Breast epithelium (tissue), 4 donors: ENCODE results near the gene SPPL2B. TPM values are rescaled to one million over a fixed set of nuclear protein-coding genes. Genes with fewer than 3 reads are reported as not detected.

Source experiments
- DNase-seq, 2 donors: peaks; one replicate each; pipeline ENCODE4 v3.0.0-alpha.2; 2019; ENCODE audit warnings: low spot score in 2 of 2
- H3K27ac ChIP-seq, 2 donors: fragments of 200-600 bp; sonication (generic) in 1 of 2; one replicate each; pipeline ENCODE4 v1.5.1; 2016 to 2019; ENCODE audit warnings: mild to moderate bottlenecking in 1 of 2
- H3K27me3 ChIP-seq, 2 donors: fragments of 200-600 bp; sonication (generic) in 1 of 2; one replicate each; pipeline versions ENCODE4 v1.5.1 to v1.6.0; 2017 to 2019; ENCODE audit warnings: control low read depth in 1 of 2, mild to moderate bottlenecking in 1 of 2
- H3K36me3 ChIP-seq: fragments of 200-600 bp; one replicate; pipeline ENCODE4 v1.5.1; 2019
- H3K4me1 ChIP-seq, 2 donors: fragments of 200-600 bp; sonication (generic); one replicate each; pipeline ENCODE4 v1.5.1; 2016 to 2019; ENCODE audit warnings: control low read depth in 1 of 2
- H3K4me3 ChIP-seq, 3 donors: fragments of 200-600 bp; sonication (generic); 1 replicate in 2 of 3; 2 replicates in 1 of 3; pipeline ENCODE4 v1.5.1; 2016 to 2019; ENCODE audit warnings: mild to moderate bottlenecking in 3 of 3, moderate library complexity in 2 of 3
- H3K9me3 ChIP-seq, 2 donors: fragments of 200-600 bp; sonication (generic) in 1 of 2; one replicate each; pipeline ENCODE4 v1.5.1; 2016 to 2019; ENCODE audit warnings: control low read depth in 1 of 2
- POLR2A ChIP-seq: fragments of 450-650 bp; IDR thresholded peaks from one replicate; pipeline ENCODE4 v1.6.1; 2016; ENCODE audit warnings: antibody characterized with exemption, mild to moderate bottlenecking, moderate library complexity
- POLR2AphosphoS5 ChIP-seq, 3 donors: sonication (generic); formaldehyde crosslinking; IDR thresholded peaks; one replicate each; pipeline ENCODE4 v1.6.1; 2017; ENCODE audit warnings: antibody characterized with exemption in 3 of 3
- intact Hi-C: fragments of 100-400 bp; cut with DNase I; formaldehyde crosslinking; loops from one replicate; pipeline ENCODE4 v1.15.1; 2023; ENCODE audit warnings: low total_unique reads
- total RNA-seq, 3 donors: library from RNA; depleted of rRNA; stranded (reverse); fragments of >200 nt; gene quantifications; one replicate each; pipeline ENCODE4 v1.1.0, GENCODE V29; 2016
- TF ChIP-seq, protein P1 (sequence below), 3 donors: fragments of 450-650 bp; IDR thresholded peaks; one replicate each; pipeline ENCODE4 v1.5.1; 2016 to 2017; ENCODE audit warnings: antibody characterized with exemption in 3 of 3, mild to moderate bottlenecking in 3 of 3, moderate library complexity in 3 of 3

The SPPL2B gene
- total RNA-seq, 3 donors from 2014 or later = 23.5 to 61.2 (median 49.8) TPM

DNA sequence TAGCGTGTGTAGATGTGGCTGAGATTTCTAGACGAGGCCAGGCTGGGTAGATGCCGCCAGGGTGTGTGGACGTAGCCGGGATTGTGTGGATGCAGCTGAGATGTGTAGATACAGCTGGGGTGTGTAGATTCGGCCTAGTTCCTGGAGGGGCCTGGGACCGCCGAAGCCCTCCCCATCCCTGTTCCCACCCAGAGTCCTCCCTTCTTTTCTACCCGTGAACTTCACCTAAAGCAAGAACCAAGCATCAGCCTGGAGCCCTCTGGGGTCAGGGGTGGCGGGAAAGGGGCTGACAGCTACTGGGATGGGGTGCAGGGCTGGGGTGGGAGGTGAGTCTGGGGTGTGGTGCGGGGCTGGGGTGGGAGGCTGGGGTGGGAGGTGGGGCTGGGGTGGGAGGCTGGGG lies 32.3 kb downstream of the SPPL2B start:
- intact Hi-C loops = no loop called here
- Histone ChIP-seq H3K9me3 (no peaks in the 10 kb centered on the region), H3K27ac (no peak overlapping the region), H3K27me3 (peaks cover 3 to 45% of the 10 kb centered on the region in 2 donors), H3K4me3 (no peak overlapping the region), H3K4me1 (no peaks in the 10 kb centered on the region), H3K36me3 (no peaks in the 10 kb centered on the region)
- no peak for DNase-seq
- no peak for TF ChIP-seq POLR2AphosphoS5 (IDR thresholded peaks at IDR 0.05)
- TF ChIP-seq POLR2A = no peak
- TF ChIP-seq, protein P1, sequence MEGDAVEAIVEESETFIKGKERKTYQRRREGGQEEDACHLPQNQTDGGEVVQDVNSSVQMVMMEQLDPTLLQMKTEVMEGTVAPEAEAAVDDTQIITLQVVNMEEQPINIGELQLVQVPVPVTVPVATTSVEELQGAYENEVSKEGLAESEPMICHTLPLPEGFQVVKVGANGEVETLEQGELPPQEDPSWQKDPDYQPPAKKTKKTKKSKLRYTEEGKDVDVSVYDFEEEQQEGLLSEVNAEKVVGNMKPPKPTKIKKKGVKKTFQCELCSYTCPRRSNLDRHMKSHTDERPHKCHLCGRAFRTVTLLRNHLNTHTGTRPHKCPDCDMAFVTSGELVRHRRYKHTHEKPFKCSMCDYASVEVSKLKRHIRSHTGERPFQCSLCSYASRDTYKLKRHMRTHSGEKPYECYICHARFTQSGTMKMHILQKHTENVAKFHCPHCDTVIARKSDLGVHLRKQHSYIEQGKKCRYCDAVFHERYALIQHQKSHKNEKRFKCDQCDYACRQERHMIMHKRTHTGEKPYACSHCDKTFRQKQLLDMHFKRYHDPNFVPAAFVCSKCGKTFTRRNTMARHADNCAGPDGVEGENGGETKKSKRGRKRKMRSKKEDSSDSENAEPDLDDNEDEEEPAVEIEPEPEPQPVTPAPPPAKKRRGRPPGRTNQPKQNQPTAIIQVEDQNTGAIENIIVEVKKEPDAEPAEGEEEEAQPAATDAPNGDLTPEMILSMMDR (IDR thresholded peaks at IDR 0.05) = no peak

DNA sequence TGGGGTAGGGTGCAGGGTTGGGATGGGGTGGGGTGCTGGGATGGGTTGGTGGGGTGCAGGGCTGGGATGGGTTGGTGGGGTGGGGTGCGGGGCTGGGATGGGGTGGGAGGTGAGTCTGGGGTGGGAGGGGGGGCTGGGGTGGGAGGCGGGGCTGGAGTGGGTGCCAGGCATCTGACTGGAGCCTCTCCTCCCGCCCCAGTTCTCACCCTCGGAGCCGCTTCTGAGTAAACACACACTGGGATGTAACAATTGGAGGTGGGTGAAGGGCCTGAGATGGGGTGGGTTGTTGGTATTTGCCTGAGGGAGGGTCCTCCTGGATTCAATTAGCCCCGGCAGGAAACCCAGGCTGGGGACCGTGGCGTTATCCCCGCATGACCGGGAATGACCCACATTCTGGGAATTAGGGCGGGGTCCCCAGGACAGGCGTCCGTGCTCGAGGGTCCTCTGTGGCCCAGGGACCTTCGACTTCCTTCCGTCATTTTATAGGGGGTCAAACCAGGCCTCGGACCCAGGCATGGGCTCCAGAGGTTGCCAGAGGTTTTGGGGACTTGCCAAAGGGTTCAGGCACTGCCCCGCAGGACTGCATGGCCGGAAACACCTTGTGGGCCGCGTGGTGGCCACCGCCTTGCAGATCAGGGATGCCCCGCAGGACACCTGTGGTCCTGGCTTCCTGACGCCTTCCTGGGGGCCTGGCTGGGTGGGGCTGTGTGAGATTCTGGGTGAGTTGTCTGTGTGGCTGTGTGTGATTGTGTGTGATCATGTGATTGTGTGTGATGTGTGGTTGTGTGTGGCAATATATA lies 33.0 kb downstream of the SPPL2B start:
- Histone ChIP-seq H3K36me3 (no peaks in the 10 kb centered on the region), H3K4me1 (no peaks in the 10 kb centered on the region), H3K27me3 (peaks cover 3 to 45% of the 10 kb centered on the region in 2 donors), H3K27ac (no peak overlapping the region), H3K4me3 (no peak overlapping the region), H3K9me3 (no peaks in the 10 kb centered on the region)
- no peak for DNase-seq
- TF ChIP-seq POLR2AphosphoS5 (IDR thresholded peaks at IDR 0.05) (no peak), POLR2A (no peak)
- TF ChIP-seq, protein P1 (IDR thresholded peaks at IDR 0.05) = no peak
- intact Hi-C loops = no loop called here

DNA sequence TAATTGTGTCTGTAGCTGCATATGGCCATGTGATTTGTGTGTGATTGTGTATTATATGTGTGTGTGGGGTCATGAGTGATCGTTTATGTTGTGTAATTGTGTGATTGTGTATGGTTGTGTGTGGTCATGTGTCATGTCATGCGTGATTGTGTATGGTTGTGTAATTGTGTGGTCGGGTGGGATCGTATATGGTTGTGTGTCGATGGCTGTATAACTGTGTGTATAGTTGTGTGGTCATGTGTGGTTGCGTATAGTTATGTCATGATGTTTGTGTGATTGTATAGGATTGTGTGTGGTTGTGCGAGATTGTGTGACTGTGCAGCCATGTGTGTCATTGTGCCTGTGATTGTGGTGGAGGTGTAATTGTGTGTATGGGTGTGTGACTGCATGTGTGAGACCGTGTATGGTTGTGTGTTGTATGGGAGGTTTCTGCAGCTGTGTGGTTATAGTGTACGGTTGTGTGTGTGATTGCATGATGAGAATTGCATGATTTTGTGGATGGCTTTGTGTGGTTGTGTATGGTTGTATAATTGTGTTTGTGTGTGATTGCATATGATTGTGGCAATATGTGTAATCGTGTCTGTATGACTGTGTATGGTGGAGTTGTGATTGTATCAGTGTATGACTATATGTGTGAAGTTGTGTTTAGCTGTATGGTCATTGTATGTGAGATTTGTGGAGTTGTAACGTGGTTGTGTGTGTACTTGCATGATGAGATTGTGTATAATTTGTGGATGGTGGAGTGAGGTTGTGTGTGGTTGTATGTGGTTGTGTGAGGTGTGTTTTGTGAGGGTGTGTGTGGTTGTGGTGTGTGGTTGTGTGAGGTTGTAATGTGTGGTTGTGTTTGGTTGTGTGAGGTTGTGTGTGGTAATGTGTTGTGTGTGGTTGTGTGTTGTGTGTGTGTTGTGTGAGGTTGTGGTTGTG lies 33.8 kb downstream of the SPPL2B start:
- TF ChIP-seq POLR2AphosphoS5 (IDR thresholded peaks at IDR 0.05) (no peak), POLR2A (no peak)
- TF ChIP-seq, protein P1 (IDR thresholded peaks at IDR 0.05) = no peak
- Histone ChIP-seq H3K27me3 (peaks cover 3 to 45% of the 10 kb centered on the region in 2 donors), H3K9me3 (no peaks in the 10 kb centered on the region), H3K27ac (no peak overlapping the region), H3K4me1 (no peaks in the 10 kb centered on the region), H3K36me3 (no peaks in the 10 kb centered on the region), H3K4me3 (no peak overlapping the region)
- intact Hi-C loops = no loop called here
- DNase-seq = no peak

DNA sequence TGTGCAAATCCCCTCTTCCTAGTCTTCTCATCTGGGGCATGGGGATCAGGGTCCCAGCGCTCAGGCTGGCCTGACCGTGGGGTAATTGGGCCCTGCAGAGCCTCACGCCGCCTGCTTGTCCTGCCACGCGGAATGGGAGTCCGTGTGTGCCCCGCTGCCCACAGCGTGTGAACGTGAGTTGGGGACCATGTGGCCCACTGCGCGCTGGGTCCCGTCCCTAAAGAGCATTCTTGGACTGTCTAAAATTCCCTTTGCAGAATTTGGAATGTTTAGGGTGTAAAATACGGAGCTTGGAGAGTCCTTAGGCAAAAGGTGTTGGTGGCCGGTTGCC lies 34.5 kb downstream of the SPPL2B start:
- H3K9me3 ChIP-seq = no peaks in the 10 kb centered on the region
- no peak overlapping the region for H3K4me3 ChIP-seq
- H3K27me3 ChIP-seq = peaks cover 3 to 45% of the 10 kb centered on the region in 2 donors
- intact Hi-C loops = no loop called here
- no peaks in the 10 kb centered on the region for H3K4me1 ChIP-seq
- no peaks in the 10 kb centered on the region for H3K36me3 ChIP-seq
- no peak overlapping the region for H3K27ac ChIP-seq
- DNase-seq = no peak
- TF ChIP-seq, protein P1 (IDR thresholded peaks at IDR 0.05) = no peak
- TF ChIP-seq POLR2A (no peak), POLR2AphosphoS5 (IDR thresholded peaks at IDR 0.05) (no peak)

DNA sequence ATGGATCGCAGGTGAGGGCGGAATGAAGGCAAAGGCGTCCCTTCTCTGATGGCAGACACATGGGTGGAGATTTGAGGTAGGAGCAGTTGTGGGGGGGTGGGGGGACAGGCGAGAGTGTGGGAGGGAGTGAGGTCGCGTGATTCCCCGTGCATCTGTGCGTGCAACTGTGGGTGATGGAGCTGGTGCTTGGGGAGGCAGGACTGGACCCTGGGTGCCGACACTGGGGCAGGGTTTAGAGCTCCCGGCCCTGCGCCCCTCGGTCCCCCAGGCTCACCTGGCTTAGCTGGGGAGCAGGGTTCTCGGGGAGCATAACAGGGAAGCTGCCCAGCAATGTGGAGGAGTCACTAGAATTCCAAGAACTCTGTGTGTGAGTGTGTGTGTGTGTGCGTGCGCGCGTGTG lies 34.9 kb downstream of the SPPL2B start:
- Histone ChIP-seq H3K4me3 (no peak overlapping the region), H3K4me1 (no peaks in the 10 kb centered on the region), H3K36me3 (no peaks in the 10 kb centered on the region), H3K27ac (no peak overlapping the region), H3K9me3 (no peaks in the 10 kb centered on the region), H3K27me3 (peaks cover 3 to 45% of the 10 kb centered on the region in 2 donors)
- intact Hi-C loops = no loop called here
- DNase-seq = no peak
- TF ChIP-seq POLR2AphosphoS5 (IDR thresholded peaks at IDR 0.05) (no peak), POLR2A (no peak)
- TF ChIP-seq, protein P1 (IDR thresholded peaks at IDR 0.05) = no peak
